Mesodermal cell (in vitro differentiated cells): Measurements from ENCODE around the gene RPL23. TPM values are rescaled to one million over a fixed set of nuclear protein-coding genes. Genes with fewer than 3 reads are reported as not detected.

ENCODE experiments used
- H3K27ac ChIP-seq: 2 replicates; pipeline ENCODE4 v1.7.0; 2013; ENCODE audit warnings: mild to moderate bottlenecking, low read depth, low read length, moderate library complexity; ENCODE audit not compliant: severe bottlenecking
- H3K36me3 ChIP-seq: 2 replicates; pipeline ENCODE4 v1.7.1; 2013; ENCODE audit warnings: mild to moderate bottlenecking, low read length, moderate library complexity; ENCODE audit not compliant: control insufficient read depth, insufficient read depth
- H3K4me1 ChIP-seq: one replicate; pipeline ENCODE4 v1.7.1; 2013; ENCODE audit warnings: mild to moderate bottlenecking, low read length; ENCODE audit not compliant: insufficient read depth, control insufficient read depth, poor library complexity, severe bottlenecking
- H3K4me3 ChIP-seq: 2 replicates; pipeline ENCODE4 v1.7.0; 2013; ENCODE audit warnings: low read length, control low read depth, mild to moderate bottlenecking; ENCODE audit not compliant: insufficient read depth, poor library complexity, severe bottlenecking; ENCODE audit errors: extremely low read depth
- H3K9me3 ChIP-seq: 2 replicates; pipeline ENCODE4 v1.7.1; 2013; ENCODE audit warnings: mild to moderate bottlenecking, low read length, moderate library complexity; ENCODE audit not compliant: control insufficient read depth
- WGBS, 2 experiments: methylation state at CpG; one replicate each; pipeline ENCODE4 v1.1.5; 2013; ENCODE audit warnings: missing lambda C conversion rate in 2 of 2; ENCODE audit not compliant: insufficient coverage in 2 of 2; 5-methylcytosine and 5-hydroxymethylcytosine counted together
- polyA plus RNA-seq, 2 experiments: library from polyadenylated mRNA; stranded (reverse); fragments of 50-300 nt; gene quantifications; one replicate each; pipeline ENCODE4 v1.2.3, GENCODE V29; 2013

RPL23 gene
- polyA plus RNA-seq (2013, experiment 1 of 2), result 2,211 TPM
- polyA plus RNA-seq (2013, experiment 2 of 2), result 2,367 TPM

GRCh38 chr17:38853292-38854219, at the start of gene RPL23:
Gene RPL23, minus strand, starts transcription at chr17:38853721. Its CDS starts 11 bp downstream, at chr17:38853710.
- peaks cover 45% of the 10 kb centered on the region for H3K36me3 ChIP-seq
- H3K4me3 ChIP-seq, result peak within 1 kb of the TSS; percentile 74
- WGBS, 2 experiments, result 0% methylated on average over 29 to 40 of the region's 48 CpGs
- H3K4me1 ChIP-seq, result no peaks in the 10 kb centered on the region
- no peaks in the 10 kb centered on the region for H3K9me3 ChIP-seq
- H3K27ac ChIP-seq, result peak within 1 kb of the TSS; percentile 98

- peak overlapping the region; percentile 86 for H3K27ac ChIP-seq
- no peaks in the 10 kb centered on the region for H3K9me3 ChIP-seq
- WGBS, 2 experiments, result 29 to 39% methylated on average over 9 of the region's 10 CpGs
- H3K4me3 ChIP-seq, result no peak overlapping the region
- H3K4me1 ChIP-seq, result peaks cover 35% of the 10 kb centered on the region
- peaks cover 77% of the 10 kb centered on the region for H3K36me3 ChIP-seq
Measured at GRCh38 chr17:38900978-38901656, 47.6 kb upstream of the RPL23 start.

GRCh38 chr17:38899421-38899820, 45.9 kb upstream of the RPL23 start:
- Histone ChIP-seq H3K36me3 (peaks cover 75% of the 10 kb centered on the region), H3K27ac (no peak overlapping the region), H3K9me3 (no peaks in the 10 kb centered on the region), H3K4me1 (peaks cover 38% of the 10 kb centered on the region), H3K4me3 (no peak overlapping the region)
- WGBS, 2 experiments, result 88 to 100% methylated on average over 1 to 5 of the region's 5 CpGs

GRCh38 chr17:38898812-38899348, 45.4 kb upstream of the RPL23 start:
- H3K9me3 ChIP-seq, result no peaks in the 10 kb centered on the region
- peaks cover 74% of the 10 kb centered on the region for H3K36me3 ChIP-seq
- no peak overlapping the region for H3K4me3 ChIP-seq
- H3K4me1 ChIP-seq, result peaks cover 38% of the 10 kb centered on the region
- H3K27ac ChIP-seq, result peak overlapping the region; percentile 5
- WGBS, 2 experiments, result 92 to 94% methylated on average over 9 of the region's 11 CpGs

GRCh38 chr17:38898291-38898679, 44.8 kb upstream of the RPL23 start:
- H3K27ac ChIP-seq, result no peak overlapping the region
- H3K9me3 ChIP-seq, result no peaks in the 10 kb centered on the region
- H3K36me3 ChIP-seq, result peaks cover 68% of the 10 kb centered on the region
- no peak overlapping the region for H3K4me3 ChIP-seq
- H3K4me1 ChIP-seq, result peaks cover 44% of the 10 kb centered on the region
- 78 to 83% methylated on average over 6 of the region's 9 CpGs for WGBS, 2 experiments

- H3K27ac ChIP-seq, result no peak overlapping the region
- peaks cover 49% of the 10 kb centered on the region for H3K4me1 ChIP-seq
- H3K4me3 ChIP-seq, result no peak overlapping the region
- H3K36me3 ChIP-seq, result peaks cover 69% of the 10 kb centered on the region
- WGBS, 2 experiments, result 86 to 89% methylated on average over 11 to 12 of the region's 12 CpGs
- H3K9me3 ChIP-seq, result no peaks in the 10 kb centered on the region
Measured at GRCh38 chr17:38897671-38898290, 44.3 kb upstream of the RPL23 start.

- H3K4me3 ChIP-seq, result no peak overlapping the region
- H3K4me1 ChIP-seq, result peaks cover 55% of the 10 kb centered on the region
- no peak overlapping the region for H3K27ac ChIP-seq
- H3K9me3 ChIP-seq, result no peaks in the 10 kb centered on the region
- peaks cover 74% of the 10 kb centered on the region for H3K36me3 ChIP-seq
- WGBS, 2 experiments, result 90 to 91% methylated on average over 5 to 6 of the region's 6 CpGs
Measured at GRCh38 chr17:38897176-38897575, 43.7 kb upstream of the RPL23 start.

GRCh38 chr17:38896346-38896954, 42.9 kb upstream of the RPL23 start:
- Histone ChIP-seq H3K4me3 (no peak overlapping the region), H3K36me3 (peaks cover 75% of the 10 kb centered on the region), H3K9me3 (no peaks in the 10 kb centered on the region), H3K4me1 (peaks cover 48% of the 10 kb centered on the region), H3K27ac (peak overlapping the region; percentile 73)
- WGBS, 2 experiments, result 78 to 85% methylated on average over 11 of the region's 13 CpGs

- peaks cover 38% of the 10 kb centered on the region for H3K4me1 ChIP-seq
- WGBS, 2 experiments, result 75 to 85% methylated on average over 6 to 7 of the region's 7 CpGs
- H3K27ac ChIP-seq, result no peak overlapping the region
- no peaks in the 10 kb centered on the region for H3K9me3 ChIP-seq
- H3K36me3 ChIP-seq, result peaks cover 89% of the 10 kb centered on the region
- no peak overlapping the region for H3K4me3 ChIP-seq
Measured at GRCh38 chr17:38894276-38894675, 40.8 kb upstream of the RPL23 start.

GRCh38 chr17:38893607-38894006, 40.1 kb upstream of the RPL23 start:
- 63 to 74% methylated on average over 4 to 6 of the region's 6 CpGs for WGBS, 2 experiments
- H3K27ac ChIP-seq, result peak overlapping the region; percentile 41
- H3K9me3 ChIP-seq, result no peaks in the 10 kb centered on the region
- H3K4me1 ChIP-seq, result peaks cover 32% of the 10 kb centered on the region
- no peak overlapping the region for H3K4me3 ChIP-seq
- peaks cover 85% of the 10 kb centered on the region for H3K36me3 ChIP-seq
